Peyer's patch (tissue), 4 donors: Measurements from ENCODE around the gene AKIRIN2.

ENCODE experiments used
- POLR2A ChIP-seq, 2 donors: fragments of 450-650 bp; IDR thresholded peaks; one replicate each; pipeline ENCODE4 v1.5.1; 2017; ENCODE audit warnings: antibody characterized with exemption in 2 of 2, mild to moderate bottlenecking in 2 of 2, moderate library complexity in 2 of 2
- TF ChIP-seq, protein P1 (sequence below), 6 experiments: fragments of 450-650 bp in 4 of 6; fragments of 200-600 bp in 2 of 6; sonication (generic) in 1 of 6; IDR thresholded peaks; one replicate each; pipeline ENCODE4 v1.5.1; 2017 to 2019; ENCODE audit warnings: antibody characterized with exemption in 6 of 6, mild to moderate bottlenecking in 3 of 6, moderate library complexity in 1 of 6

DNA sequence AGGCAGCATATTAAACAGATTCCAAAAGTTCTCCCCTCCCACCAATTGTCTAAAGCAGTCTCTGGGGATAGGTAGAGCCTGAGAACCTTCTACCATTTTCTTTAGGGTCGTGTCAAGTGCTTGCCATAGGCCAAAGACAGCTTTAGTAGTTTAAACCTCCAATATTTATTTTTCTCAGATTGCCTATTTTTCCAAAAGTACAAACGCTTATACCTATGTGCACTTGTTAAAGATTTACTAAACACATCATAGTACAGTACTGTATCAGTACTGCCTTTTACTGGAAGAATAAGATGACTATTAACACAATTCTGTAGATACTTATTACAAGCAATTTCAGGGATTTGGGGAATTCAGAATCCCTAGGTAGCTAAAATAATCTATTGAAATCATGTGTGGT, 29.4 kb downstream of the AKIRIN2 start:
- TF ChIP-seq, protein P1, sequence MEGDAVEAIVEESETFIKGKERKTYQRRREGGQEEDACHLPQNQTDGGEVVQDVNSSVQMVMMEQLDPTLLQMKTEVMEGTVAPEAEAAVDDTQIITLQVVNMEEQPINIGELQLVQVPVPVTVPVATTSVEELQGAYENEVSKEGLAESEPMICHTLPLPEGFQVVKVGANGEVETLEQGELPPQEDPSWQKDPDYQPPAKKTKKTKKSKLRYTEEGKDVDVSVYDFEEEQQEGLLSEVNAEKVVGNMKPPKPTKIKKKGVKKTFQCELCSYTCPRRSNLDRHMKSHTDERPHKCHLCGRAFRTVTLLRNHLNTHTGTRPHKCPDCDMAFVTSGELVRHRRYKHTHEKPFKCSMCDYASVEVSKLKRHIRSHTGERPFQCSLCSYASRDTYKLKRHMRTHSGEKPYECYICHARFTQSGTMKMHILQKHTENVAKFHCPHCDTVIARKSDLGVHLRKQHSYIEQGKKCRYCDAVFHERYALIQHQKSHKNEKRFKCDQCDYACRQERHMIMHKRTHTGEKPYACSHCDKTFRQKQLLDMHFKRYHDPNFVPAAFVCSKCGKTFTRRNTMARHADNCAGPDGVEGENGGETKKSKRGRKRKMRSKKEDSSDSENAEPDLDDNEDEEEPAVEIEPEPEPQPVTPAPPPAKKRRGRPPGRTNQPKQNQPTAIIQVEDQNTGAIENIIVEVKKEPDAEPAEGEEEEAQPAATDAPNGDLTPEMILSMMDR (IDR thresholded peaks at IDR 0.05) = no peak
- TF ChIP-seq POLR2A (IDR thresholded peaks at IDR 0.05) = no peak
